ENCODE measurements around the gene MCTP1.

MCTP1 gene

GRCh38 chr5:94705427-94705826 is 579.5 kb downstream of the MCTP1 start:
- no peak for DNase-seq (ENCODE audit: low read depth in 3 of 3)

DNA sequence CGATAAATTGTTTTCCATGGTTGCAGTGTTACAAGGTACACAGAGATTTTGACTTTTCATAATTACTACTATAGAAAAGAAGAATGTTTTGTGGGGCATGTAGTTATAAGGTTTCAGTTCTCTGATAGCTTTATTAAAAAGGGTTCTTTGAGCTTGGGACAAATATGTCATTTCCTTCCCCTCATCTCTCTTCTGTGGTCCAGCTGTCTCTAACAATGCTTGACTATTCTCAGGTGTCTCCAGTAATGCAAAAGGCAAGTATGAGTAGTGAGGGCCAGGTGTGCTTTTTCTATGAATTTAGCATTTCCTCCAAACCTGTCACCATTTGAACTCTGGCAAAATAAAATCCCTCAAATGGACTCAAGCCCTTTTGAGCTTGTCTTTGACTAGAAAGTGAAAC is 582.2 kb downstream of the MCTP1 start:
- DNase-seq (ENCODE audit: low read depth in 3 of 3) = no peak

DNA sequence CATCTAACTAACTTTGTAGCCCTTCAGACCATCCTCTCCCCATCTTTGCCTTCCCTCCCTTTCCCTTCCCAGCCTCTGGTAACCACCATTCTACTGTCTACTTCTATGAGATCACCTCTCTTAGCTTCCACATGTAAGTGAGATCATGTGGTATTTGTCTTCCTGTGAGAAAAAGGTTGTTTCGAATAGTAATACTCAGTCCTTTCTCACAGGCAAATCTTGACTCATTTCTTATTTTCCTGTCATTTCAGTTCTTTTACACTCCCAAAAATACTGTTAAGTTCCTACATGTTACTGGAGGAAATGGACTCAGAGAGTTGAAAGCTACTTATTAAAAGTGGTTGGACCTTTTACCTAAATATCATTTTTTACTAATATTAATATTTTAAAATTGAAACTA is 584.3 kb downstream of the MCTP1 start:
- no peak for DNase-seq (ENCODE audit: low read depth in 3 of 3)

GRCh38 chr5:94699562-94699961 is 585.3 kb downstream of the MCTP1 start:
- DNase-seq (ENCODE audit: low read depth in 3 of 3) = no peak

DNA sequence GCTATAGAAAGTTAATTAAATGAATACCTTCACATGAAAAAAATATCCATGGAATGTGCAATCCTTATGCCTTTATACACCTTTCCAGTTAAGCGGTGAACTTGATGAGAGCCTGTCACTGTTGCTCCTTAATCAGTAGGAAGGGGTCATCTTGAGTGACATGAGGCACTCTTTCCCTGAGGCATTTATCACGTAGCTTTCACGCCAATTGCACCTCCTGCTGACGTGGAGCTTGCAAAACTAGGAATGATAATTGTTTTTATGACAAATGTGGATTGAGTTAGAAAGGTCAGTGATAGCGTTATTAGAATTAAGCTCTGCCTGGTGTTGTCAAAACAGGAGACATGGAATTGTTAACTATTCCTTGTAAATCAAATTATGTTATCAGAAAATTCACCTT is 586.7 kb downstream of the MCTP1 start:
- DNase-seq (ENCODE audit: low read depth in 3 of 3) = no peak

DNA sequence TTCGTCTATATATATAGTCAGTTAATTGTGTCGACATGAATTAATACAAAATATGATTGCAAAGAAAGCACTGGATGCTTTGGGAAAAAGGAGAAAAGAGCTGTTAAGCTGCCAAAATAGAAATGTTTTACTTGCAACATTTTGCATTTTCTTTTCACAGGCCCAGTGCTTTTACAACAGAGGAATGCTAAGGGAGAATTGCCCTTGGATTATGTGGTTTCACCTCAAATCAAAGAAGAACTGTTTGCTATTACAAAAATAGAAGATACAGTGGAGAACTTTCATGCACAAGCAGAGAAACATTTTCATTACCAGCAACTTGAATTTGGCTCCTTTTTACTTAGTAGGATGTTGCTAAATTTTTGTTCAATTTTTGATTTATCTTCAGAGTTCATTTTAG is 590.2 kb downstream of the MCTP1 start:
- DNase-seq (ENCODE audit: low read depth in 3 of 3) = no peak

DNA sequence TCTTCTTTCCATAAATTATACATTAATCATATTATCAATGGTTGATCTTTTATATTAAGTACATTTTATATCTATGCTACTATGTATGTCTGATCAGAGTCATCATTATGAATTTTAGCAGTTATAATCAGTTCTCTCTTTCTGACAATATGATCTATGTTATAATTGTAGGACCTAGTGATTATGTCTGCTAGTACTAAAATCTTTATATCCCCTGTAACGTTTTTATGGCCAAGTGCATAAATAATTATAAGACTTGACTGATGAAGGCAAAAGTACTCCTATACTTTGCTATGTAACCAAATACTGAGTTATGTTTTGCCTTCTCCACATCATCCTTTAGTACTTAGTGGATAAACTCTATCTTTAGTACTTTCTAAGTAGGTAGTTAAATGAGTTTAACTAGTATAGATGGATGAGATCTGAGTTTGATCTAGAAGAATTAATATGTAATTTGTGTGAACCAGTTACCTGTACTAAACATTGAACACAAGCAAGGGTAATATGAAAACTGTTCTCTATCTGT is 591.0 kb downstream of the MCTP1 start:
- no peak for DNase-seq (ENCODE audit: low read depth in 3 of 3)

GRCh38 chr5:94693043-94693822 is 591.7 kb downstream of the MCTP1 start:
- no peak for DNase-seq (ENCODE audit: low read depth in 3 of 3)

- DNase-seq (ENCODE audit: low read depth in 3 of 3) = no peak
Observed at GRCh38 chr5:94692581-94692980, 592.3 kb downstream of the MCTP1 start.

GRCh38 chr5:94691949-94692348 is 592.9 kb downstream of the MCTP1 start:
- no peak for DNase-seq (ENCODE audit: low read depth in 3 of 3)

DNA sequence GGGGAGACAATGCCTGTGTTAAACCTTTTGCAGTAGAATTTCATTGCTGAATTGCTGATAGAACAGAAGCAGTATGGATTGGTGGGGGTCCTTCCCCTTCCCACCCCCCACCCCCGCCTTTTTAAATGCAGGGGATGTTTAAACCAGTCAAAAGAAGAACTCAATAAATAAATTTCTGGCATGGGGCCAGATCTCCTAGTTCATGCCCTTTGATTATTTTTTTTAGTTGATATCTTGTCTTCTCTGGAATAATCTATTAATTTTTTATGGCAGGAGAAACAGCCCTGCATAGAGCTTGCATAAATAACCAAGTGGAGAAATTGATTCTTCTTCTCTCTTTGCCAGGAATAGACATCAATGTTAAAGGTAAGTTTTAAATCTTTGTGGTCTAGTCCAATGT is 593.6 kb downstream of the MCTP1 start:
- no peak for DNase-seq (ENCODE audit: low read depth in 3 of 3)

DNA sequence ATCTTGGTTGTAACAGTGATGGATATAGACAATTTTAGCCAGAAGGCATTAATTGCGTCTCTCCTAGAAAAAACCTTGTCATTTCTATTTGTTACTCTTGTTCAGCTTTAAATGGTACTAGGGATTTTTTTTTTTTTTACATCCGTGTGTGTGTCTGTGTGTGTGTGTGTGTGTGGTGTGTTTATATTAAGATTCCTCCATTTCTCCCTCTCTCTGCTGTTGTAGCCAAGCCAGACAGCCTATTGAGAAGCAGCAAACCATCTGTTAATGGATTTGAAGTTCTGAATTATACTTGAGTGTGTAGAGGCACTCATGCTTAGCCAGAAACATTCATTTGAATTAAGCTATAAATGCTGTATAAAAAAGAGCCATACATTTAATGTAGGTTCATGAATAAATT is 594.1 kb downstream of the MCTP1 start:
- DNase-seq (ENCODE audit: low read depth in 3 of 3) = no peak

GRCh38 chr5:94689908-94690307 is 595.0 kb downstream of the MCTP1 start:
- DNase-seq (ENCODE audit: low read depth in 3 of 3) = no peak

DNA sequence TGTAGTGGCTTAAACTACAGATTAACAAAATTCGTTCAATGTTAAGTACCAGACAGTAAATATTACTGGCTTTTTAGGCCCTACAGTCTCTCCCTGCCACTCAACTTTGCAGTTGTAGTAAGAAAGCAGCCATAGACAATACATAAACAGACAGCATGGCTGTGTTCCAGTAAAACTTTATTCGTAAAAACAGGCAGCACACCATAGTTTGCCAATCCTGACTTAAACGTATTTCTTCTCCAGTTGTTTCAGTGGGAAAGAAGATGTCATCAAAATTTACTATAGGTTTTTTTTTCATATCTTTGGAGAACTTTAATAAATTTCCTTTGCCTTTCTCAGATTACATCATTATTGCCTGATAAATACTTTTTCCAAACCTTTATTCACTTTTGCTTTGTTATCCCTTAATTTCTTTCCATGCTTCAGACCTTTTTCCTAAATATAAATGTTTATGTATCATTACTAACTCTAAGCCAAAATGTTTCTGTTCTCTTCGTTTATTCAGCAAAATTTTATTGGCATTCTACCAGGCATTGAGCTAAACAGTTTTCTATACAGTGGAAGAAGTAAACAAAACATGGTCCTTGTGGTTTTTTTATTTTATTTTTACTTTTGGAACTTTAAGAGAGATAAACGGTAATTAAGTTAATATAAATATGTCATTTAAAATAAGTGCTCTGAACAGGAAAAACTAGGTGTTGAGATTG is 601.9 kb downstream of the MCTP1 start:
- DNase-seq (ENCODE audit: low read depth in 3 of 3) = no peak

DNA sequence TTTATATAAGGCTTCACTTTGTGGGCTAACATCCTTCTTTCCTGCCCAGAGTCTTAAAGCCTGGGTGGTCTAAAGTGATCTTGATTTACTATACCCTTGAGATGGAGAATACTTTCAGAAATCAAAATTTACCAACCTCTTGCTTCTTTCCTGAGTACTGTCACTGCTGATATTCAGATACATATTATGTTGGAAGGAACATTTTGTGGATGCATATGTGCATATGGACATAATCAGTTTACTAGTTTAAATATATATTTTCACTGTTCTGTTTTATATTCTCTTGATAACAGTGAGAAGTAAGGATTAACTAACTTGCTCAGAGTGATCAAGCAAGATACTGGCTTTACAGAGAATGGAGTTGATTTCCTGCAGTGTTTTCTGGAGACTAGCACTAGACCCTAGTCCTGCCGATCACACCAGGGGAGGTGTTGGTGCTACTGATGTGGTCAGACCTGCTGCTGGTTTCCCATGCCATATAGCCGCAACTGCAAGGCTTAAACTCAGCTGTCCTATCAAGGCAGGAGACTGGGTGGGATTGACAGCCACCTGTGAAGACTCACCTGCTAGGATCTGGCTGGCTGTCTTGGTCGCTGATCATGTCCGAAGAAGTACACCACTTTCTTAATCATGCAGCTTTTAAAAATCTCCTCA is 608.8 kb downstream of the MCTP1 start:
- no peak for DNase-seq (ENCODE audit: low read depth in 3 of 3)

DNA sequence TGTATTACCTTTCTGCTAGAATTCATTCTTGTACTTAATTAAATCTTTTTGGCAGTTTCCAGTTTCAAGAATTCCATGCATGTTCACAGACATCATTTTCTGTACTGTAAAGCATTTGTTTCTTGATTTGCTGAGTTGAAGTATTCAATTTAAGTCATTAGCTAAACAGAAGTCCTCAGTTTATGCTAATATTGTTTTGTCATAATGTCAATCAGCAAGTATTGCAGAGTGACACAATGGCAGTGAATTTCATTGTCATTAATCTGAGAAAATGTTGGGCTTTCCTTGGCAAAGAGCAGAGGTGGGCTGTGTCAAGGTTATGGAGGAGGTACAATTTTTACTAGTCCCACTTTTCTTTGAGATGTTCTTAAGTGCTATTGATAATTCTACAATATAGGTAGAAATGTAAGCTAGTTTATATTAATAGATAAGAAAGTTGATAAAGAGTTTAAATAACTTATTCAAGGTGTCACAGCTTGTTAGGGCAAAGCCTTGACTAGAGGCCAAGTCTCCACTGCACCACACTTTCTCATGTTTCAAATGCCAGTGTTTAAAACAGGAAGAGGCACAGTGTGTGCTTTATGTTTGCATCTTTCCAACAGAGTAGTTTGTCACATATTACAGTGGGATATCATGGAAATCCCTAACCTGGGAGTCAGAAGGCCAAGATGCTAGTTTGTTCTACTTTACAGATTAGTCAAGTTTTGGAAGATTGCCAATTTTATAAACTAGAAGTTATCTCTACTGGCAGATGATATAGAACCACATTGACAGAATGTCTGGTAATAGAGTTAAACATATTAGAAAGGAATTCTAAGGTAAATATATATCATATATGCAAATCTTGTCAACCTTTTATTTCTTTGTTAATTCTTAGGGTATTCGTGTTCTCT is 610.2 kb downstream of the MCTP1 start:
- DNase-seq (ENCODE audit: low read depth in 3 of 3) = no peak

GRCh38 chr5:94672746-94673145 is 612.1 kb downstream of the MCTP1 start:
- no peak for DNase-seq (ENCODE audit: low read depth in 3 of 3)

- no peak for DNase-seq (ENCODE audit: low read depth in 3 of 3)
Observed at GRCh38 chr5:94670726-94671125, 614.2 kb downstream of the MCTP1 start.

GRCh38 chr5:94667937-94668336 is 617.0 kb downstream of the MCTP1 start:
- no peak for DNase-seq (ENCODE audit: low read depth in 3 of 3)

DNA sequence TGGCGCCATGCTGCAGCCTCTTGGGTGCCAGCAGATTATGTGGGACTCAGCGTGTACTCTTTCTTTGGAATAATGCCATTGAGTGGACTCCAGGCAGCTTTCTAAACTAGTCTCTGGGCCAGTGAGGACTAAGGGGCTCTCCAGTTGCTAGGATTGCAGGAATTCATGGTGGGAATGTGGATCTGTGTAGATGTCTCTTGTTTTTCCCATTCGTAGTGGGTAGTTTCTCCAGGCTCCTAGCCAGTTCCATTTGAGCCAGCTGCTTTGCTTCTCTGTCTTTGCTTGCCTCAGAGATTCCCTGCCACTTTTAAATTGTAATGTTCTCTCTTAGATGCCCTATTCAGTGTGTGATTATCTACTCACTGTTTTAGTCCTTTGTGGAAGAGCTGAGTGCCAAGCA is 623.8 kb downstream of the MCTP1 start:
- no peak for DNase-seq (ENCODE audit: low read depth in 3 of 3)

DNA sequence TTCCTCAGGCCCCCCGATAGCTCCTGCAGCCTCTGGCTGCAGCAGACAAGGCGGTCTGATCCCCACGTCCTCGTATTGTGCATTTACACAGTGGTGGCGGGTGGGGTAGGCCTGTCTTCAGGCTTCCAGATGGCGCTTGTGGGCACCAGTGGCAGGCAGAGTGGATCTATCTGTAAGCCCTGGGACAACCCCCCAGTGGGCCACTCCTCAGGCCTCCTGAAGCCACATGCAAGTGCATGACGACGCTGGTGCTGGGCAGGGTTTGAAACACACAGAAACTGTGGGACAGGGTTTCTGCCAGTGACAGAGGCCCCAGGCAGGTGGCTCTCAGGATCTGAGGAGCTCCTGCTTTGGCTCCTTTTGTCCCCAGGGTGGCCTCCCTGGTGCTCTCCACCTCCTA is 624.4 kb downstream of the MCTP1 start:
- DNase-seq (ENCODE audit: low read depth in 3 of 3) = no peak

DNA sequence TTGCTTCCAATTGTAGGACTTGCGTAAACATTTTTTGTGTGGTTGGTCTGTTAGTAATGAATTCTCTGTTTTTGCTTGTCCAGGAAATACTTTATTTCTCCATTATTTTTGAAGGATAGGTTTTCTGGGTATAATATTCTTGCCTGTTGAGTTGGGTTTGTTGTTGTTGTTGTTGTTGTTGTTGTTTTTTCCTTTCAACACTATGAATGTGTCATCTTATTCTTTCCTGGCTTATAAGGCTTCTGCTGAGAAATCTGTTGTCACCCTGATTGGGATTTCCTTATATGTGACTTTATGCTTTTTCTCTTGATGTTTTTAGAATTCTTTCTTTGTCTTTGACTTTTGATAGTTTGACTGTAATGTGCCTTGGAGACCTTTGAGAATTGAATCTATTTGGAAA is 626.6 kb downstream of the MCTP1 start:
- DNase-seq (ENCODE audit: low read depth in 3 of 3) = no peak
